ENCODE data around the gene AKAP13.

The AKAP13 gene

DNA sequence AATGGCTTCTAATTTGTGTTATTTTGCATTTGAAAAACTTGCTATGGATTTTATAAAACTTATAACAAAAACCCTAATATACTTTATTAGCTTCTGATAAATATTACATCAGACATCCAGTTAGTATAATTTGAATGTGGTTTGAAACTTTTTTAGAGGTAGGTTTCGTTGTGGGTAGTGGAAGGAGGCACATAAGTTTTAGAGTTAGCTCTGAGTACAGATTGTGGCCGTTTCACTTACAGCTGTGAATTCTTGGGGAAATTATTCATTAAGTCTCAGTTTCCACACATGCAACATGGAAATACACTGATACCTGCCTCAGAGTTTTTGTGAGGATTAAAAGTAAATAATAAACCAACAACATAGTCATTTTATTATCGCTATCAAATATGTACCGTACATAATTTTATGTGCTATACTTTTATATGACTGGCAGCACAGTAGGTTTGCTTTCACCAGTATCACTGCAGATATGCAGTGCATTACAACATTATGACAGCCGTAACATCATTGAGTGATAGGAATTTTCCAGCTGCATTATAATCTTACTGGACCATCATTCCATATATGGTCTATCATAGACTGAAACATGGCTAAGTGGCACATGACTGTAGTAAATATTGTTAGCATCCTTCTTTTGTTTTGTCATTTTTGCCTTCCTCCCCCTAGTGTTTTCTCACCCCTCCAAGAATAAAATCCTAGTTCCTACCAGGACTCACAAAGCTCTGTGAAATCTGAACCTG, 175.6 kb downstream of the AKAP13 start:
- TF ChIP-seq, protein P1, sequence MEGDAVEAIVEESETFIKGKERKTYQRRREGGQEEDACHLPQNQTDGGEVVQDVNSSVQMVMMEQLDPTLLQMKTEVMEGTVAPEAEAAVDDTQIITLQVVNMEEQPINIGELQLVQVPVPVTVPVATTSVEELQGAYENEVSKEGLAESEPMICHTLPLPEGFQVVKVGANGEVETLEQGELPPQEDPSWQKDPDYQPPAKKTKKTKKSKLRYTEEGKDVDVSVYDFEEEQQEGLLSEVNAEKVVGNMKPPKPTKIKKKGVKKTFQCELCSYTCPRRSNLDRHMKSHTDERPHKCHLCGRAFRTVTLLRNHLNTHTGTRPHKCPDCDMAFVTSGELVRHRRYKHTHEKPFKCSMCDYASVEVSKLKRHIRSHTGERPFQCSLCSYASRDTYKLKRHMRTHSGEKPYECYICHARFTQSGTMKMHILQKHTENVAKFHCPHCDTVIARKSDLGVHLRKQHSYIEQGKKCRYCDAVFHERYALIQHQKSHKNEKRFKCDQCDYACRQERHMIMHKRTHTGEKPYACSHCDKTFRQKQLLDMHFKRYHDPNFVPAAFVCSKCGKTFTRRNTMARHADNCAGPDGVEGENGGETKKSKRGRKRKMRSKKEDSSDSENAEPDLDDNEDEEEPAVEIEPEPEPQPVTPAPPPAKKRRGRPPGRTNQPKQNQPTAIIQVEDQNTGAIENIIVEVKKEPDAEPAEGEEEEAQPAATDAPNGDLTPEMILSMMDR (IDR thresholded peaks at IDR 0.05; ENCODE audit: insufficient read depth, missing control alignments), result no peak
- no peak for DNase-seq (ENCODE audit: insufficient read length, low spot score)
- no peak for FAIRE-seq

DNA sequence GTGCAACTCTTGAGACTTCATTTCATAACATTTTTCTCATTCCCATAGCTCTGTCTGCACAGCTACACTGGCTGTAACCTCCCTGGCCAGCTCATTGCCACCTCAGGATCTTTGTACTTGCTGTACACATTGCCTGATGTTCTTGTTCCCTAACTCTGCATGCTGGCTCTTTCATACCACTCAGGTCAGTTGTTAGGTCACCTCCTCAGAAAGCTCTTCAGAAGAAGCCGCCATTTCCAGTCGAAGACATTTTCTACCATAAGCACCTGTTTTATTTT, 176.2 kb downstream of the AKAP13 start:
- DNase-seq (ENCODE audit: insufficient read length, low spot score) (no peak), FAIRE-seq (no peak)
- TF ChIP-seq, protein P1 (IDR thresholded peaks at IDR 0.05; ENCODE audit: insufficient read depth, missing control alignments), result no peak

DNA sequence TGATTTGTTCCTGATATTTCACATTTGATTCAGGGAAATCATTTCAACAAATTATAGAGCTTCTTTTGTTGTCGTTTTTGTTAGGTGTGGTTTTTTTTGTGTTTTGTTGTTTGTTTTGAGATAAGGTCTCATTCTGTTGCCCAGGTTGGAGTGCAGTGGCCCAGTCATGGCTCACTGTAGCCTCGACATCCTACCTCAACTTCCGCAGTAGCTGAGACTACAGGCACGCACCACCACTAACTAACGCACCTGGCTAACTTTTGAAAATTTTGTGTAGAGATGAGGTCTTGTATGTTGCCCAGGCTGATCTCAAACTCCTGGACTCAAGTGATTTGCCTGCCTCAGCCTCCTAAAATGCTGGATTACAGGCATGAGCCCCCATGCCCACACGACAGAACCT, 177.0 kb downstream of the AKAP13 start:
- DNase-seq (ENCODE audit: insufficient read length, low spot score) (no peak), FAIRE-seq (no peak)
- TF ChIP-seq, protein P1 (IDR thresholded peaks at IDR 0.05; ENCODE audit: insufficient read depth, missing control alignments), result no peak

DNA sequence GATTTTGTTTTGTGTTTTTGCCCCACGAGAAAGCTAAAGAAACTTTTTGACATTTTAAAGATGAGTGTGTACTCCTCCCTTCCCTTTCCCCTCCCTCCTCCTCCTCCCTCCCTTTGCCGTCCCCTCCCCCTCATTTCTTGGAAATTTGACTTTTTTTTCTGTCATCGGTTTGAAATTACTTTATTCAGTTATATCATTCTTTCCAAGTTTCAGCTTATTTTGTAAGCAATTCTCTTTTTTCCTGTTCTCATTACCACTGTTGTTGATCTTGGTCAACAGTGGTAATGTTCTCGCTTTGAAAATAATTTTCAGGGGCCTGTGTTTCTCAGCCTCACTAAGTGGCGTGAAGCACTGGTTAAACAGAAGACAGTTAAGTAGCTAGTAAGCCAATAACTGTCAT, 178.4 kb downstream of the AKAP13 start:
- TF ChIP-seq, protein P1 (IDR thresholded peaks at IDR 0.05; ENCODE audit: insufficient read depth, missing control alignments), result no peak
- DNase-seq (ENCODE audit: insufficient read length, low spot score) (no peak), FAIRE-seq (no peak)

DNA sequence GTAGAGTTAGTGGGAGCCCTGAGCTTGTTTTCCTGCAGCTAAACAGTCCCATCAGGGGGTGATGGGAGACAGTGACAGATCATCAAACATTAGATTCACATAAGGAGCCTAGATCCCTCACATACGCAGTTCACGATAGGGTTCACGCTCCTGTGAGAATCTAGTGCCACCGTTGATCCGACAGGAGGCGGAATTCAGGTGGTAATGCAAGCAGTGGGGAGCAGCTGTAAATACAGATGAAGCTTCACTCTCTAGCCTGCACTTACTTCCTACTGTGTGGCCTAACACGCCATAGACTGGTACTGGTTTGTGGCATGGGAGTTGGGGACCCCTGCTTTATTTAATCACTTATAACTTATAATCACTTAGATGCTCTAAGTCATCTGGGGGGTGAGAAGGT, 179.1 kb downstream of the AKAP13 start:
- FAIRE-seq, result no peak
- DNase-seq (ENCODE audit: insufficient read length, low spot score), result no peak

DNA sequence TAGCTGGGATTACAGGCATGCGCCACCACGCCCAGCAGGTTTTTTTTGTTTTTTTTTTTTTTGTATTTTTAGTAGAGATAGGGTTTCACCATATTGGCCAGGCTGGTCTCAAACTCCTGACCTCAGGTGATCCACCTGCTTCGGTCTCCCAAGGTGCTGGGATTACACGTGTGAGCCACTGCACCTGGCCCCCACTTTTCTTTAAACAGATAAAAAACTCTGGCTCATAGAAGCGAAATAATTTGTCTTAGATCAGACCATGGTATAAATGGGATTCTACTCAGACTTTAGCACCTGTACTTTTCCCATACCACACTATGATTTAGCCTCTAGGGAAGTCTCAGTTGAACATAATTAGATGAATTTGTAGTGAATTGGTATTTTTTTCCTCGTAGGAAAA, 182.4 kb downstream of the AKAP13 start:
- DNase-seq (ENCODE audit: insufficient read length, low spot score) (no peak), FAIRE-seq (no peak)
- TF ChIP-seq, protein P1 (IDR thresholded peaks at IDR 0.05; ENCODE audit: insufficient read depth, missing control alignments), result no peak

More for the DNA sequence above, 179.1 kb downstream of the AKAP13 start:
- TF ChIP-seq, protein P1 (IDR thresholded peaks at IDR 0.05; ENCODE audit: insufficient read depth, missing control alignments), result no peak

DNA sequence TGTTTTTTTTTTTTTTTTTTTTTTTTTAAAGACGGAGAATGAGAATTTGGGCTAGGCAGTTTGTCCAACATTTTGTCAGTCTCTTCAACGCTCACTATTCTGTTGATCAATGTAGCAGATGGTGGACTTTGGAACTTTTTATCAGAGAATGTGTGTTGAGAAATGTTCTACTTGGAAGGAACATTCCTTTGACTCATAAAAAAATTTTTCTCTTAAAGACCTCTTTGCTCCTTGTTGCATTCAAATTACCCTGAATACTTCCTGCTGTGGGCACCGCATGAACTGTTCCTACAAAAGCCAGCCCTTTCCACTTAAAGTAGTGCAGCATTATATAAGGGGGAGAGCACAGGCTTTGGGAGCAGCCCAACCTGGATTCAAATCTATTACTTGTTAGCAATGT, 182.9 kb downstream of the AKAP13 start:
- FAIRE-seq, result no peak
- TF ChIP-seq, protein P1 (IDR thresholded peaks at IDR 0.05; ENCODE audit: insufficient read depth, missing control alignments), result no peak
- no peak for DNase-seq (ENCODE audit: insufficient read length, low spot score)

All from D721Med (cell line).